Adrenal gland (tissue), 12 donors: ENCODE data around the gene WDR70. TPM values are rescaled to one million over a fixed set of nuclear protein-coding genes. Genes with fewer than 3 reads are reported as not detected.

Experiments used
- DNase-seq, 7 donors: peaks; one replicate each; pipeline ENCODE4 v3.0.0-alpha.2; 2019 to 2020
- H3K27ac ChIP-seq, 5 donors: fragments of 200-600 bp; sonication (generic) in 4 of 5; 1 replicate in 3 of 5; 2 replicates in 2 of 5; pipeline versions ENCODE4 v1.5.1 to v1.8.0; 2016 to 2020; ENCODE audit warnings: mild to moderate bottlenecking in 1 of 5
- H3K27me3 ChIP-seq: fragments of 200-600 bp; 2 replicates; pipeline ENCODE4 v1.8.0; 2021
- H3K36me3 ChIP-seq, 2 donors: fragments of 200-600 bp; replicated peaks in 1 of 2; 1 replicate in 1 of 2; 2 replicates in 1 of 2; pipeline versions ENCODE4 v1.5.1 to v1.8.0; 2018 to 2022
- H3K4me1 ChIP-seq, 2 donors: fragments of 200-600 bp; replicated peaks in 1 of 2; 1 replicate in 1 of 2; 2 replicates in 1 of 2; pipeline versions ENCODE4 v1.5.1 to v1.8.0; 2018 to 2021
- H3K4me3 ChIP-seq, 4 donors: fragments of 200-600 bp; sonication (generic) in 3 of 4; one replicate each; pipeline ENCODE4 v1.5.1; 2016 to 2018
- H3K9me3 ChIP-seq, 3 donors: fragments of 200-600 bp; sonication (generic) in 1 of 3; replicated peaks in 1 of 3; 1 replicate in 2 of 3; 2 replicates in 1 of 3; pipeline versions ENCODE4 v1.5.1 to v1.8.0; 2016 to 2021
- CTCF ChIP-seq, 6 experiments: fragments of 450-650 bp in 4 of 6; fragments of 200-600 bp in 2 of 6; sonication (generic) in 1 of 6; IDR thresholded peaks; 1 replicate in 5 of 6; 2 replicates in 1 of 6; pipeline versions ENCODE4 v1.5.1 to v1.8.0; 2016 to 2021; ENCODE audit warnings: antibody characterized with exemption in 6 of 6, mild to moderate bottlenecking in 2 of 6, moderate library complexity in 1 of 6
- POLR2A ChIP-seq, 2 donors: fragments of 450-650 bp; IDR thresholded peaks; one replicate each; pipeline ENCODE4 v1.6.1; 2017; ENCODE audit warnings: antibody characterized with exemption in 2 of 2, mild to moderate bottlenecking in 2 of 2, moderate library complexity in 1 of 2
- WGBS, 4 donors: extraction: QIAGEN DNeasy Blood & Tissue Kit in 2 of 4; methylation state at CpG; one replicate each; pipeline versions ENCODE4 v1.1.5 to v1.1.7; 2013 to 2017; 5-methylcytosine and 5-hydroxymethylcytosine counted together
- intact Hi-C, 2 donors: fragments of 100-400 bp; cut with DNase I; formaldehyde crosslinking; loops; one replicate each; pipeline versions ENCODE4 v1.14.1 to v1.15.0; 2022 to 2023
- polyA plus RNA-seq, 3 donors: library from polyadenylated mRNA; stranded (reverse); fragments of 200-250 nt in 2 of 3; fragments of 350-450 nt in 1 of 3; fragmentation: Illumina TruSeq in 1 of 3; extraction: RNeasy Lipid Tissue Mini Kit (QIAGEN cat#74804) in 1 of 3; gene quantifications; one replicate each; pipeline ENCODE4 v1.2.3, GENCODE V29; 2013 to 2014
- total RNA-seq, 9 donors: library from RNA; depleted of rRNA in 4 of 9; stranded (reverse); fragments of >200 nt in 4 of 9; fragments of 120-200 nt in 1 of 9; fragmentation: NEBNext Ultra II Directional in 1 of 9; extraction: Animal tissue kit (Norgen Biotek cat#: 25700) in 1 of 9; gene quantifications; one replicate each; pipeline versions ENCODE4 v1.1.0 to v1.2.4, GENCODE V29; 2013 to 2023
- donor health status: healthy with polysubstance abuse.
- donor health status: Bipolar disorder and iron deficiency.
- donor health status: DM: yes; HTN: yes; CAD: no.
- donor health status: DM: no; HTN: no; CAD: no.
- donor health status: DM: no; HTN: no; CAD: no.
- donor health status: DM: yes; HTN: yes; CAD: no.

Gene WDR70
- total and polyA plus RNA-seq, 12 donors, result 9.2 to 42.6 (median 28.4) TPM

GRCh38 chr5:37739817-37740261 is 360.7 kb downstream of the WDR70 start:
- intact Hi-C loops, result no loop called here
- DNase-seq, result peak in 2 of 7 donors; percentile 13 to 24
- WGBS, 4 donors, result 41 to 48% (median 43%) methylated on average over 2 of the region's 2 CpGs
- H3K27ac ChIP-seq, result peak overlapping the region in 4 of 5 donors; percentile 30 to 79 (median 36)
- H3K4me1 ChIP-seq, result peaks cover 24 to 39% of the 10 kb centered on the region in 2 donors
- H3K9me3 ChIP-seq, result no peaks in the 10 kb centered on the region
- TF ChIP-seq POLR2A (IDR thresholded peaks at IDR 0.05), result no peak
- no peak for TF ChIP-seq CTCF (IDR thresholded peaks at IDR 0.05)
- no peaks in the 10 kb centered on the region for H3K36me3 ChIP-seq
- no peaks in the 10 kb centered on the region for H3K27me3 ChIP-seq
- peak overlapping the region in 1 of 4 donors; percentile 7 for H3K4me3 ChIP-seq

GRCh38 chr5:37740331-37741066 is 361.4 kb downstream of the WDR70 start:
- Histone ChIP-seq H3K27ac (peak overlapping the region in 4 of 5 donors; percentile 30 to 79 (median 46)), H3K4me3 (no peak overlapping the region), H3K27me3 (no peaks in the 10 kb centered on the region), H3K36me3 (no peaks in the 10 kb centered on the region), H3K9me3 (no peaks in the 10 kb centered on the region), H3K4me1 (peaks cover 24 to 39% of the 10 kb centered on the region in 2 donors)
- intact Hi-C loops, result no loop called here
- TF ChIP-seq CTCF (IDR thresholded peaks at IDR 0.05), result no peak
- TF ChIP-seq POLR2A (IDR thresholded peaks at IDR 0.05), result no peak
- DNase-seq, result no peak

GRCh38 chr5:37742111-37742510 is 363.0 kb downstream of the WDR70 start:
- no peaks in the 10 kb centered on the region for H3K9me3 ChIP-seq
- TF ChIP-seq CTCF (IDR thresholded peaks at IDR 0.05), result no peak
- TF ChIP-seq POLR2A (IDR thresholded peaks at IDR 0.05), result no peak
- H3K36me3 ChIP-seq, result no peaks in the 10 kb centered on the region
- no peaks in the 10 kb centered on the region for H3K27me3 ChIP-seq
- no peak overlapping the region for H3K4me3 ChIP-seq
- DNase-seq, result no peak
- H3K4me1 ChIP-seq, result peaks cover 24 to 39% of the 10 kb centered on the region in 2 donors
- H3K27ac ChIP-seq, result no peak overlapping the region
- intact Hi-C loops, result no loop called here

- H3K36me3 ChIP-seq, result no peaks in the 10 kb centered on the region
- H3K9me3 ChIP-seq, result no peaks in the 10 kb centered on the region
- intact Hi-C loops, result no loop called here
- H3K4me3 ChIP-seq, result no peak overlapping the region
- H3K27me3 ChIP-seq, result no peaks in the 10 kb centered on the region
- H3K4me1 ChIP-seq, result no peaks in the 10 kb centered on the region
- no peak for TF ChIP-seq POLR2A (IDR thresholded peaks at IDR 0.05)
- no peak for TF ChIP-seq CTCF (IDR thresholded peaks at IDR 0.05)
- no peak overlapping the region for H3K27ac ChIP-seq
- 85 to 90% (median 89%) methylated on average over 3 of the region's 3 CpGs for WGBS, 4 donors
- no peak for DNase-seq
Measured at GRCh38 chr5:37751227-37751626, 372.1 kb downstream of the WDR70 start.
